HG03135 (cell line): ENCODE measurements around the gene SS18L1.
"Not testable (repeated sequence)": the region's sequence is repeated elsewhere in the genome, so short reads cannot be mapped to it uniquely, and the experiment has no call there.

Source experiments
- ATAC-seq: cut with Tn5 transposase; IDR thresholded peaks from one replicate; pipeline ENCODE4 v1.9.1; 2021; ENCODE audit warnings: mild to moderate bottlenecking, moderate library complexity; ENCODE audit not compliant: unreplicated experiment

SS18L1 gene, protein sequence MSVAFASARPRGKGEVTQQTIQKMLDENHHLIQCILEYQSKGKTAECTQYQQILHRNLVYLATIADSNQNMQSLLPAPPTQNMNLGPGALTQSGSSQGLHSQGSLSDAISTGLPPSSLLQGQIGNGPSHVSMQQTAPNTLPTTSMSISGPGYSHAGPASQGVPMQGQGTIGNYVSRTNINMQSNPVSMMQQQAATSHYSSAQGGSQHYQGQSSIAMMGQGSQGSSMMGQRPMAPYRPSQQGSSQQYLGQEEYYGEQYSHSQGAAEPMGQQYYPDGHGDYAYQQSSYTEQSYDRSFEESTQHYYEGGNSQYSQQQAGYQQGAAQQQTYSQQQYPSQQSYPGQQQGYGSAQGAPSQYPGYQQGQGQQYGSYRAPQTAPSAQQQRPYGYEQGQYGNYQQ

DNA sequence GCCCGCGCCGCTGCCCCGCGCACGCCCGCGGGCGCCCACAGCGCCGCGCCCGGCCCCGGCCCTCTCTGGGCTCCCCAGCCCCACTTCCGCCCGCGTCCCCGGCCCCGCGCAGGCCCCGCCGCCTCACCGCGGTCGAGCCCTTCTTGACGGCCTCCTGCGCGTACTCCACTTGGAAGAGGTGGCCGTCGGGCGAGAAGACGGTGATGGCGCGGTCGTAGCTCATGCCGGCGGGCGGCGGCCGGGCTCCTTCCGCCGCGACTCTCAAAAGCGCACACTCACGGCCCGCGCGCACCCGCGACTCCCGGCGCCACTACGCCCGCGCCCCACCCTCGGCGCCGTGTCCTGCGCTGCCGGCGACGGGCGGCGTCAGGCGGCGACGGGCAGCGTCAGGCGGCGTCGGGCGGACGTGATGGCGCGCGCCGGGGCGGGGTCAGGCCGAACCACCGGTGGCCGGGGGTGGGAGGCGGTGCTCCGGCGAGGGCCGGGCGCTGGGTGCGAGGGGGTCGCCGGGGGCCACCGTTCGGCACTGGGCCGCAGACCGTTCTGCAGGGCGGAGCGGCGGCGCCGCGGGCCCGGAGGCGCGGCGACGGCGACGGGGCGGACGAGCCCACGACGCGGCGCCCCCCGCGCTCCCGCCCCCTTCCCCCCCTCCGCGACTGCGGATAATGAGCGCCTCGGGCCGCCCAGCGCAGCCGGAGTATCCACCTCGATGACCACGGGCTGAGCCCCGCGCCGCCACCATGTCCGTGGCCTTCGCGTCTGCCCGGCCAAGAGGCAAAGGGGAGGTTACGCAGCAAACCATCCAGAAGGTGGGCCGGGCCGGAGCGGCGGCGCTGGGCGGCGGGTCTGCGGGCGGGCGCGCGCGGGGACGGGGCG is at the start of gene SS18L1, which contains the start of gene PSMA7:
SS18L1 (plus strand) TSS at position 689 of the 876 bp plus-strand sequence; CDS start at position 741, 52 bp downstream.
PSMA7 (minus strand) TSS at position 314 of the 876 bp plus-strand sequence; CDS start at position 223, 91 bp downstream.
- ATAC-seq = peak; percentile 65

DNA sequence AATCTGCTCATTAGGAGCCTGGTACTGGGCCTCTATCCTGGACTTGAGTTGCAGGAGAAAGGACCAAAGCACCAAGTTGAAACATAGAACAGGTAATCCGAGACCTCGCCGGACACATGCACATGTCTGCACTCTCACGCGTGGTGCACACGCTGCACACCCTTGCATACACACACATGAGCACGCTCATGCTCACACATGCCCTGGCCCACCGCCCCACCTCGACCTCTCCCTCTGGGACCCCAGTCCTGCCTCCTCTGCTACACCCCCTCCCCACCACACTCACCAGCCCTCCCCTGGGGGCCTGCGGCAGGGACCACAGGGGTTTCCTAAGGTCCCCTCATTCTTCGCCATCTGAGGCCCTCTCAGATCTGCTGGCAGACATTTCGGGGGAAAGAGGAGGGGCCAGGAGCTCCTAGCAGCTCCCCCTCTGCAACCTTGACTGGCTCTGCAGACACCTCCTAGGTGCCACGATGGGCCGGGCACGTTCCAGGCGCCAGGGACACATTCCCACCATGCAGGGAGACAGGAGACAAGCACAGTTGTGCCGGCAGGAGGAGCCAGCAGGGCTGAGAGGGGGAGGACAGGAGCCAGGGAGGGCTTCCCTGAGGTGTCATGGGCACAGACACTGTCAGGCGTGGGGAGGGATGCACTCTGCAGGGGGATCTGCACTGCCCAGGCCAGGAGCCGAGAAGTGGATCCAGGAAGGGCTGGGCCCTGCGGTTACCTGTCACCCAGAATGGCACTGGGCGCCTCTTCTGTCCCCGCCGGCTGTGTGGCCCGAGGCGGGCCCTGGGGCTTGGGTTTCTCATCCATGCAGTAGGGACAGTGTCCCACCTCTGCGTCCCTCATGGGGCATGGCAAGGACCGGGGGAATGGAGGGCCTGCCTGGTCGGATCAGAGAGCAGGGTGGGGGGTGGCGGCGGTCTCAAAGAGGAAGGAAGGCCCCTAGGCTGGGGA is 46.9 kb upstream of the SS18L1 start:
- no peak for ATAC-seq

DNA sequence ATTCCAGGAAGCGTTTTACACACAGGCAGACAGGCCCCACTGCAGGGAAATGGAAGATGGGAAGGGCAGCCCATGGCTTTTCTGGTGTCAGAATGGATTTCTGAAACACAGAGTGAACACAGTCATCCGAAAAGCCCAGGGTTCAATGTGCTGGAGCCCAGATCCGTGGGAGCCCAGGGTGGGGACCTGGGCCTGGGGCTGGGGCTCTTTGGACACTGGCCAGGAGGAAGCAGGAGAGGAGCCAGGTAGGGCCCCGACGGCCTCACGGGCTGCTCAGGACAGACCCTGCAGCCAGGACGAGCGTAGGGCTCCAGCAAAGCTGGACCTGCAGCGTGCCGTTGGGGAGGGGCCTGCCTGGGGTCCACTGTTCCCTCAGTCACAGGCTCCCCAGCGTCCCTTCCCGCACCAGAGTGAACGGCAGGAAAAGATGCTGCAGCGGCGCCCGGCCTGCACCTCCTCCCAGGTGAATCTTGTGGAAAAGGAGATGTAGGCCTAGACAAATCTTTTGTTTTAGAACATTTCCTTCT is 45.6 kb upstream of the SS18L1 start:
- no peak for ATAC-seq

DNA sequence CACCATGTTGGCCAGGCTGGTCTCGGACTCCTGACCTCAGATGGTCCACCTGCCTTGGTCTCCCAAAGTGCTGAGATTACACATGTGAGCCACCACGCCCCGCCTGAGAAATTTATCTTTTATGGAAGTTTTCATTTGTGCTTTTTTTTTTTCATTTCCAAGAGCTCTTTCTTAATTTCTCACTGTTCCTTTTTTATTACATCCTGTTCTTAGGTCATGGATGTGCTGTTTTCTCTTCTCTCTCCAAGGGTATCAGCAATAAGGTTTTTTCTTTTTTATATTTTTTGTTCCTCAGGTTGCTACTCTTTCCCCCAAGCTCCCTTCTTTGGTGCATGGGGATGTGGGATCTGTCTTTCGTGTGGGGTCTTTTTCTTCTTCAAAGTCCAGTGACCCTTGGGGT is 42.5 kb upstream of the SS18L1 start:
- ATAC-seq = no peak

DNA sequence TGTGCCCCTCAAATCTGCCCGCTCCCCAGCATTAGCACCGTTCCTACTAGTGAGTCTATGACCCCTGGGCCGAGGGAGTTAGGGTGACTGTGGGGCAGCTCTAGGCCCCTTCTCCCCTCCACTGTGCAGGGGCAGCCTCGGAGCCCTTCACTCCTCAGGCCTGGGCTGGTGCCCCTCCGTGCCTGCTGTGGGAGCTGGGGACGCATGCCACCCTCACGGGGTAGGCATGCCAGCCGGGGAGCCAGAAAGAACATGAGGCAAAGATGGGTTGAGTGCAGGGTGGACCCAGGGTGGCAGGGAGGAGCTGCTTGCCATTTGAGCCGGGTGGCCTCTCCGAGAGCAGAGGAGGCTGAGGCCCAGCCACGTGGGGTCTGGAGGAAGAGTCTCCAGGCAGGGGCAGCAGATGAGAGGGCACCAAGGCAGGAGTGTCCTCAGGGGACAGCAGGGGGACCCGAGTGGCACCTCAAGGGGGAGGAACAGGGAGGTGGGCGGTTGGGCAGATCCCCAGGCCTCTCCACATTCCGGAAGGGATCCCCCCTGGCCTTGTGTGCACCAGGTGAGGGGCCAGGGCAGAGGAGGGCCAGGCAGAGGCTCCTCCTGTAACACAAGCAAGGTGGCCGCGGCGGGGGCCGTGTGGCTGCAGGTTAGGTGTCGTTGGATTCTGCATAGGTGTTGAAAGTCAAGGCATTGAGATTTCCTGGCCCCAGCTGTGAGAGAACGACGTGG is 39.9 kb upstream of the SS18L1 start:
- ATAC-seq = no peak

DNA sequence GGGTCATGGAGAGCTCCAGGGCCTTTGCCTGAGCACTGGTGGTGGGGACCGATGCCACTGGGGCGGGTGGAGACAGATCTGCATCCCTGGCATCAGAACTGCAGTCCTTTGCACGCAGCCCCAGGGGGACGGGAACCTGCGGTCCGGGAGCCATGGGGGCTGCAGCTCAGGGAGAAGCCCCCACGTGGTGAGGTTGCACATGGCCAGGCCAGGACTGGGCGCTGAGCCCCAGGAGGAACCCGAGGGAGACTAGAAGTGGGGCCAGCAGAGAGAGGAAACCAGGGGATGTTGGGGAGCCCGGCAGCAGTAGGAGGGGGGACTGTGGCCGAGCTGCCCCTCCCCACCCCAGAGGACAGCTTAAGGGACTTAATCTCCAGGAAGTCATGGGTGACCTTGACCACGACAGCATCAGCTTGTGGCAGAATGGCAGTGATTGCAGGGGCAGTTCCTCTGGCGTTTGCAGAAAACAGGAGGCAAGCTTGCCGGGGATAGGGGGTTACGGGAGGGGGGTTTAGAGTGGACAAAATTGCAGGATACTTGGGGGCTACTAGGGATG is 39.3 kb upstream of the SS18L1 start:
- no peak for ATAC-seq

DNA sequence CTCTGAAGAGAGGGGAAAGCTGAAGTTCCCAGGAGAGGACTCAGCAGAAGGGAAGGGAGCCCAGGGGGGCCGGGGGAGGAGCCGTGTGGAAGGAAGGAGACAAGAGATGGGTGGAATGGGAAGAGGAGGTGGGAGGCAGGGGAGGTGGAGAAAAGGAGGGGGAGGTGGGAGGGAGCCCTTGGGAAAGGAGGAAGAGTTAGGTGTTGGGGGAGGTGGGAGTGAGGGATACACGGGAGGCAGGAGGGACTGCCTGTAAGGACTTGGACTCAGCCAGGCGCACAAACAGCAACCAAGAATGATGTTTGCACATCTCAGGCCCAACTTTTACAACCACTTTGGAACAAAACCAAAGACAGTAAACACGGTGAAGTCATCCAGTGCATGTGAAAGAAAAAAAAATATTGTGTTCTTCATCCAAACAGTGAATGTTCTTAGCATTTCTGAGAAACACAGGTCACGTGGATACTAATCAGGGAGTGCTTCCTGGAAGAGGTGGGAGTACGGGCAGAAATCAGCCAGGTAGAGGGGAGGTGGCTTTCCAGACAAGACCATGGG is 38.7 kb upstream of the SS18L1 start:
- no peak for ATAC-seq

DNA sequence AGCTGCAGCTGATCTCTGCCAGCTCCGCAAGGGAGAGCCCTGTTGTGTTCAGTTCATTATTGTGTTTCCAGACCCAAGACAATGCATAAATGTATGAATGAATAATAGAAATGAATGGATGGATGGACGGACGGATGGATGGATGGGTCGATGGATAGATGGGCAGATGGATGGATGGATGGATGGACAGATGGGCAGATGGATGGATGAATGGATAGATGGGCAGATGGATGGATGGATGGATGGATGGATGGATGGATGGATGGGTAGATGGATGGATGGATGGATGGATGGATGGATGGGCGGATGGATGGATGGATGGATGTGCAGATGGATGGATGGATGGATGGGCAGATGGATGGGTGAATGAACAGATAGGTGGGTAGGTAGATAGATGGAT is 38.0 kb upstream of the SS18L1 start:
- no peak for ATAC-seq

DNA sequence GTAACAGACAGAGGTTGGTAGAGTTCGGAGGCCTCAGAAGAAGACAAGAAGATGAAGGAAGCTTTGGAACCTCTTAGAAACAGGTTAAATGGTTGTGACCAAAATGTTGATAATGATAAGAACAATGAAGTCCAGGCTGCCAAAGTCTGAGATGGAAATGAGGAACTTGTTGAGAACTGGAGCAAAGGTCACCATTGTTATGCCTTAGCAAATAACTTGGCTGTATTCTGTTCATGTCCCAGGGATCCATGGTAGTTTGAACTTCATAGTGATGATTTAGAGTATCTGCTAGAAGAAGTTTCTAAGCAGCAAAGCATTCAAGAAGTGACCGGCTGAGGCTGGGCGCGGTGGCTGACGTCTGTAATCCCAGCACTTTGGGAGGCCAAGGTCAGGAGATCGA is 32.4 kb upstream of the SS18L1 start:
- ATAC-seq = no peak

DNA sequence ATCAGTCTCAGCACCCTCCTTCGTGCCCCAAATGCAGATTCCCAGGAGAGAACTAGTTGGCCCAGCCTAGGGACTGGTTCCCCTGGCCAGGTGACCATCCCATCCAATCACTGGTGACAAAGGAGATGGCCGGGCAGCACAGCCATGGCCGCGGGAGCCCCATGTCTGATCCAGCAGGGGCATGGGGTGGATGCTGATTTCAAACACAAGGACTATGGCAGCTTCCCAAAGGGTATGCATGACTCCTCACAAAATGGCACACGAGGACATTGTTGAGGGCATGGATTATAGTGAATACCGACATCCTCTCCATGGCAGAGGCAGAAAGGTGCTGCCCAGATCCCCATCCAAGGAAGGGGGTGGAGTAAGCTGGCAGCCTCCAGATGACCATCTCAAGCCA is 31.2 kb upstream of the SS18L1 start:
- ATAC-seq = no peak

DNA sequence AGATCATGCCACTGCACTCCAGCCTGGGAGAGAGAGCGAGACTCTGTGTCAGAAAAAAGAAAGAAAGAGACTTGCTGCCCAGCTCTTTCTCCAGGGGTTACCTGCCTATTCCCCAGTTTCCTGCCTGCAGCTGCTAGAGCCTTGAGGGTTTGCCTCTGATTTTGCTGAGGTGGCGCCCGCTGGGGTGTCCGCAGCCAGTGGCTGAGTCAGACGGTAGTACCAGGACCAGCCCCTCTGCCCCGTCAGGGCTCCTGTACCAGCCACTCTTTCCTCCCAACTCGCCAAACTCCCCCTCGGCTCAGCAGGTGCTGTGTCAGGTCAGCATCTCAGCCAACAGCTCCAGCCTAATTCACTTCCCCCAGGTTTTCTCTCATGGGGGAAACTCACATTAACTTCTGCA is 28.7 kb upstream of the SS18L1 start:
- no peak for ATAC-seq

DNA sequence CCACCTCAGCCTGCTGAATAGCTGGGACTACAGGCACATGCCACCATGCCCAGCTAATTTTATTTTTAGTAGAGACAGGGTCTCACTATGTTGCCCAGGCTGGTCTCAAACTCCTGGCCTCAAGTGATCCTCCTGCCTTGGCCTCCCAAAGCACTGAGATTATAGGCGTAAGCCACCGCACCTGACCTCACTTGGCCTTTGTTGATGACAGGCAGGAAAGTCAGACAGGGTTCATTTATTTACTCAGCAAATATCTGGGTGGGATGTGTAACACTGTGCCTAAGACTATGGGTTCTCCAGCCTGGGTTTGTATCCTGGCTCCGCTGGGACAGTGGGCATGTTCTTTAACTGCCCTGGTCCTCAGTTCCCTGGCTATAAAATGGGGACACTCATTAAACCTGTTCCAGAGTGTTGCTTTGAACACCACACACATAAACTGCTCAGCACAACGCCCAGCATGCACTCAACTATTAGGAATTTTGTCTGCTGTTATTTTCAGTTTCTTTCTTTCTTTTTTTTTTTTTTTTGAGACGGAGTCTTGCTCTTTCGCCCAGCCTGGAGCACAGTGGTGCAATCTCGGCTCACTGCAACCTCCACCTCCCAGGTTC is 27.7 kb upstream of the SS18L1 start:
- not testable (repeated sequence) for ATAC-seq

DNA sequence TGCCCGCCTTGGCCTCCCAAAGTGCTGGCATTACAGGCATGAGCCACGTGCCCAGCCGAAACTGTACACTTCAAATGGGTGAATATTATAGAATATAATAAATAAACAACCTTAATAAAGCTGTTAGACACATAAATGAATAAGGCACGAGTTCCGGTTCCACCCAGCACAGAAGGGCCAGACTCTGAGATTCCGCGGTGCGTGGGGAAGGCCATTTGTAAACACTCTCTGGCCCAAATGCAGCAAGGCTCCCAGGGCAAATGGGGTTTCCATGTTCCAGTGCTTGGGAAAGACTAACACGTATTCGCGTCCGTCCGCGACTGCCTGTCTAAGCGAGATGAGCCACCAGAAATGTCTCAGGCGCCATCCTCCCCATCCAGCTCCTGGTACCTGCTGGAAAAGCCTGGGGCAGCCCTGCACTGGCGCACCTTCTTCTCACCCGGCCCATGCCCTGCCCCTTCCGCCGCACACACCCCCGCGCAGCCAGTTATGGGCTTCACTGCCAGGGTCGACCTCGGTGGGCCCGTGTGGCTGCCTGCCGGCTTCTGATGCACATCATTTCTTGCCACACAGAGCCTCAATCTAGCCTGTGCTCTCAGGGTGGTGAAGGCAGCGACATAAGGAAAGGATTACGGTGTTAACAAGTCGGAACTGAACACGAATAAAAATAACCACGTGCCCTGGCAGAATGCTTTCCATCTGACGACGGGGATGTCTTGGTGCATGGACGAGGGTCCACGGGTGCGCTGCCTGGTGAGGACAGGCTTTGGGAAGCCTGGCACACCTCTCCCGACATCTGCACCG is 26.8 kb upstream of the SS18L1 start:
- no peak for ATAC-seq

DNA sequence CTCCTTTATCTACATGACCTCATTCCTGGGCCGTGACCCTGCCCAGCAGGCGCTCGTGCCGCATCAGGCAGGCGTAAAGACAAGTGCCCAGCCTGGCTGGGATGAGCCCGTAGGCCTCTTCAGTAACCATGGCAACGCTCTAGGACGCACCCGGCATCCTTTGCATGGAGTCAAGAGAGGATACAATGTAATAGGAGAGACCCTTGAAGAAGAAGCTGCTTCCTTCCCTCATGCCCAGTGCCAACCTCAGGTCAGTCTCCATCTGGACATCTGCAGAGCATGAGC is 26.3 kb upstream of the SS18L1 start:
- ATAC-seq = no peak

DNA sequence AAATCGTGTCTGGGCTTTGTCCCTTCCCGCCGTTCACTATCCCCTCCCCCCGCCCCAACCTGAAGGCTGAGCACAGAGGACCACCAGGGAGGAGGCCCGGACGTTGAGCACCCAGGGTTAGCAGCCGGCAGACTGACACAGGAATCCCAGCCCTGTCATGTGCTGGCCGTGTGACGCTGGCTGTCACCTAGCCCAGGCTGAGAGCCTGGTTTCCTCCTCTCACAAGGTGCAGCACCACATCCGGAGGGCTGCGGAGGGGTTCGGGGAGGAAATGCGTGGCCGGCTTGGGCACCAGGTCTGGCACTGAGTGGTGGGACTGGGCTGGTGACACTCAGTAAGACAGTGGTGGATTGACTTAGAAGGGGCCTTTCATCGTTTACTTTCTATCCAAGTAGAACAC is 25.9 kb upstream of the SS18L1 start:
- no peak for ATAC-seq

DNA sequence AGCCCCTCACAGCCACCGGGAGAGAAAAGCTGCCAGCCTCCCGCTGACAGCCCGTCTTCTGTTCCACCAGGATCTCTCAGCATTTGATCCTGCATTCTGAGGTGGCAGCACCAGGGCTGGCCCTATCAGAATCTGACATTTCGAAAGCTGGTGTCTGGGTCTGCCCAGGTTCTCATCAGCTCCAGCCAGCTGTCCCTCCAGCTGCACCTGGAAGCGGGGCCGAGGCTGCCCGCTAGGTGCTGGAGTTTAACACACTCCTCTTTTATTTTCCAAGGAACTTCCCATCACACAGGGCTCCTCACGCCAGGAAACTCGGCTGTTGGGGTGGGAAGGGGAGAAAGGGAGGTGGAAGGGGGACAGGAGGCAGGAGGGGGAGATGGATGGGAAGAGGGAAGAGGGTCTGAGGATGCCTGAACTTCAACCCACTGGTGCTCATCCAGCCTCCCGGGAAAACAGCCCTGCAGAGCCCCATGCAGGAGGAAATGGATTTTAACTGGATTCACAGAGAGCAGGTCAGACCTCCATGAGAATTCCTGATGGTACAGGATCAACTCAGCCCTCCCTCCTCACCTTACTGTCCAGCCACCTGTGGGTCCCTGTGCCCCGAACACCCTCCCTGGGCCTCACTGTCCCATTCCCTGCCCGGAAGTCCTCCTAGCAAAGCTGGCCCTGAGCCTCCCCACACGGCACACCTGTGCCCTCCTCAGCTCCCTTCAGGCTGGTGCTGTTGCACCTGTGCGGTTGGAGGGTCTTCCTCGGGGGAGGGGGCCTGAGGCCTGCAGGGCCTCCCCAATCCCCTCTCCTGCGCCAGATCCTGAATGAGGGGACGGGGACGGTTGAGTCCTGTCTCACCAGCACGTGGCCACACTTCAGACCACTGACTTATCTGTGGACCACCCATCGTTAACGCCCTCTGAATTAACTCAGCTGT is 25.2 kb upstream of the SS18L1 start:
- no peak for ATAC-seq

DNA sequence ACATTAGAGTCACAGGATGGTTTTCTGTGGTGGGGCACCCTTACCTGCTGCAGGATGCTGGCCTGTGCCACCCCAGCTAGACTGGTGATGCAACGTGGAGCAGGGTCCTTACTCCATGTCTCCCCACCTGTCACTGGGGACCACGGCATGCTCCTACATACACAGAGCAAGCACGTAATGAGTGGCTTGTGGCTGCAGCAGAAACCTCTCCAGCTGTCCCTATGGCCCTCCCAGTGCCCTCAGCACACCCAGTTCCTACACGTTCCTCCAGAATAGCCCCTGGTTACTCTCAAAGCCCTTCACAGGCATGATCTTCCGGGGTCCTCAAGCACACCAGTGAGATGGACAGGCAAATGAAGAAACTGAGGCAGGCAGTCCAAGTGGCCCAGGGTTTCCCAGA is 24.5 kb upstream of the SS18L1 start:
- no peak for ATAC-seq
